PC-9 (cell line): ENCODE measurements around the gene HBB. TPM values are rescaled to one million over a fixed set of nuclear protein-coding genes. Genes with fewer than 3 reads are reported as not detected.
"Not testable (repeated sequence)": the region's sequence is repeated elsewhere in the genome, so short reads cannot be mapped to it uniquely, and the experiment has no call there.

Source experiments
- BruUV-seq: library from RNA; stranded (reverse); fragments of 400-500 nt; replicated peaks from 2 replicates; lab custom pipeline; 2021; lab: Mats Ljungman, UMichigan
- CTCF ChIA-PET: fragments of 300-600 bp; sonication (Branson Sonifier 250); formaldehyde crosslinking; loops from one replicate; lab custom pipeline; 2022; ENCODE audit warnings: antibody characterized with exemption; lab: Charles Lee
- POLR2A ChIA-PET: fragments of 300-600 bp; sonication (Branson Sonifier 250); formaldehyde crosslinking; loops from one replicate; lab custom pipeline; 2022; ENCODE audit warnings: antibody characterized with exemption; ENCODE audit not compliant: unreplicated experiment; lab: Charles Lee
- DNase-seq, 2 experiments: peaks; one replicate each; pipeline versions ENCODE4 v3.0.0 to v3.0.0-alpha.2; 2015 to 2022; ENCODE audit warnings: mixed read lengths in 1 of 2
- H2AFZ ChIP-seq: fragments of 200-600 bp; sonication (generic); 2 replicates; pipeline ENCODE4 v1.8.1; 2017; ENCODE audit warnings: antibody characterized with exemption
- H3F3A ChIP-seq: fragments of 200-600 bp; sonication (generic); 2 replicates; pipeline ENCODE4 v1.8.1; 2017; ENCODE audit warnings: antibody characterized with exemption, mild to moderate bottlenecking, low read depth; ENCODE audit not compliant: insufficient read depth
- H3K27ac ChIP-seq: fragments of 200-600 bp; sonication (generic); 2 replicates; pipeline ENCODE4 v1.6.1; 2016; ENCODE audit warnings: mixed run types
- H3K27me3 ChIP-seq: fragments of 200-600 bp; sonication (generic); 2 replicates; pipeline ENCODE4 v1.6.1; 2016; ENCODE audit warnings: low read depth, mixed run types; ENCODE audit not compliant: insufficient read depth
- H3K36me3 ChIP-seq: fragments of 200-600 bp; sonication (generic); 2 replicates; pipeline ENCODE4 v1.6.1; 2016; ENCODE audit warnings: low read depth, mixed run types
- H3K4me1 ChIP-seq: fragments of 200-600 bp; sonication (generic); replicated peaks from 2 replicates; pipeline ENCODE4 v1.6.1; 2016; ENCODE audit warnings: mixed run types; ENCODE audit not compliant: insufficient read depth
- H3K4me2 ChIP-seq: fragments of 200-600 bp; sonication (generic); 2 replicates; pipeline ENCODE4 v1.6.1; 2017; ENCODE audit warnings: mixed run types
- H3K4me3 ChIP-seq: fragments of 200-600 bp; sonication (generic); 2 replicates; pipeline ENCODE4 v1.6.1; 2016; ENCODE audit warnings: mixed run types
- H3K79me2 ChIP-seq: fragments of 200-600 bp; sonication (generic); 2 replicates; pipeline ENCODE4 v1.6.1; 2017; ENCODE audit warnings: low read depth, mixed run types
- H3K9me2 ChIP-seq: fragments of 200-600 bp; sonication (generic); 2 replicates; pipeline ENCODE4 v1.8.1; 2017; ENCODE audit warnings: mild to moderate bottlenecking; ENCODE audit not compliant: insufficient read depth
- H3K9me3 ChIP-seq: fragments of 200-600 bp; sonication (generic); 2 replicates; pipeline ENCODE4 v1.8.1; 2016; ENCODE audit warnings: low read depth; ENCODE audit not compliant: insufficient read depth
- H4K20me1 ChIP-seq: fragments of 200-600 bp; sonication (generic); 2 replicates; pipeline ENCODE4 v1.8.1; 2017; ENCODE audit not compliant: insufficient read depth
- EZH2 ChIP-seq: fragments of 200-600 bp; sonication (generic); IDR thresholded peaks from 2 replicates; pipeline ENCODE4 v1.8.0; 2017; ENCODE audit warnings: antibody characterized with exemption, low read depth
- intact Hi-C: fragments of 100-400 bp; cut with micrococcal nuclease; formaldehyde crosslinking; loops from one replicate; pipeline ENCODE4 v1.10.0; 2022; ENCODE audit not compliant: unreplicated experiment
- total RNA-seq: library from RNA; stranded (reverse); gene quantifications from 2 replicates; pipeline ENCODE4 v1.2.3, GENCODE V29; 2021
- TF ChIP-seq, protein P1 (sequence below): fragments of 200-600 bp; sonication (generic); conservative IDR thresholded peaks from 2 replicates; pipeline ENCODE4 v1.6.1; 2017; ENCODE audit warnings: mixed run types, antibody characterized with exemption, mild to moderate bottlenecking, moderate library complexity

Gene HBB
- total RNA-seq, 1 experiment from 2014 or later = not detected

DNA sequence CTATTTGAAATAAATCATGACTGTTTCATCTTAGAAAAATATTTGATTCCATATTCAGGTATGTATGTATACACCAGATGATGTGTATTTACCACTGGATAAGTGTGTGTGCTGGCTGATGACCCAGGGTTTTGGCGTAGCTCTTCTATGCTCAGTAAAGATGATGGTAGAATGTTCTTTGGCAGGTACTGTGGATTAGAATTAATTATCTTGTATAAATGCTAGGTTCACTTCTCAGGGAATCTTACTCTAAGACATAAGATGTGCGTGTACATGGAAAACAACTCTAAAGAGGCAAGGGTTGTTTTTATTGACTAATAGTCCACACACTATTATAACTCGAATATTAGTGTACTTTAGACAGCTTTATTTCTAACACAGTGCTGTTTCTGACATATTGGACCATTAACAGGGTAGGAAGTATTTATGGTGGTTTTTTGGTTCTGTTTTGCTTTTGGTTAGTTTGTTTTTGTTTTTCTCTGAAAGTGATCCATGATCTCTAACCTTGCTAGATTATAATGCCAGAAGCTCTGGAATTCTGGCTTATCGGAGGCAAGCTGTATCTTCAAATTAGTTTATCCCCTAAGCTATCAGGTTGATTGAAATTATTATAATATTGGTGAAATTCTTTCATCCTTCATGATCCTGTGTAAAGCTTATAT is 23.8 kb upstream of the HBB start:
- BruUV-seq = no TSS peak
- DNase-seq = no peak
- POLR2A ChIA-PET = no interaction called here
- H3K4me1 ChIP-seq = no peaks in the 10 kb centered on the region
- no peaks in the 10 kb centered on the region for H4K20me1 ChIP-seq
- H3K4me3 ChIP-seq = no peak overlapping the region
- intact Hi-C loops = no loop called here
- TF ChIP-seq EZH2 = no peak
- TF ChIP-seq, protein P1, sequence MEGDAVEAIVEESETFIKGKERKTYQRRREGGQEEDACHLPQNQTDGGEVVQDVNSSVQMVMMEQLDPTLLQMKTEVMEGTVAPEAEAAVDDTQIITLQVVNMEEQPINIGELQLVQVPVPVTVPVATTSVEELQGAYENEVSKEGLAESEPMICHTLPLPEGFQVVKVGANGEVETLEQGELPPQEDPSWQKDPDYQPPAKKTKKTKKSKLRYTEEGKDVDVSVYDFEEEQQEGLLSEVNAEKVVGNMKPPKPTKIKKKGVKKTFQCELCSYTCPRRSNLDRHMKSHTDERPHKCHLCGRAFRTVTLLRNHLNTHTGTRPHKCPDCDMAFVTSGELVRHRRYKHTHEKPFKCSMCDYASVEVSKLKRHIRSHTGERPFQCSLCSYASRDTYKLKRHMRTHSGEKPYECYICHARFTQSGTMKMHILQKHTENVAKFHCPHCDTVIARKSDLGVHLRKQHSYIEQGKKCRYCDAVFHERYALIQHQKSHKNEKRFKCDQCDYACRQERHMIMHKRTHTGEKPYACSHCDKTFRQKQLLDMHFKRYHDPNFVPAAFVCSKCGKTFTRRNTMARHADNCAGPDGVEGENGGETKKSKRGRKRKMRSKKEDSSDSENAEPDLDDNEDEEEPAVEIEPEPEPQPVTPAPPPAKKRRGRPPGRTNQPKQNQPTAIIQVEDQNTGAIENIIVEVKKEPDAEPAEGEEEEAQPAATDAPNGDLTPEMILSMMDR = no peak
- 0 out of 2 replicates have a peak, but pooled peaks cover 2% of the 10 kb centered on the region for H3K27me3 ChIP-seq
- H3K9me2 ChIP-seq = no peaks in the 10 kb centered on the region
- no peak overlapping the region for H3K27ac ChIP-seq
- CTCF ChIA-PET = no interaction called here
- H3F3A ChIP-seq = no peaks in the 10 kb centered on the region
- no peaks in the 10 kb centered on the region for H3K79me2 ChIP-seq
- H3K4me2 ChIP-seq = no peak overlapping the region
- no peaks in the 10 kb centered on the region for H3K36me3 ChIP-seq
- H2AFZ ChIP-seq = no peak overlapping the region
- no peaks in the 10 kb centered on the region for H3K9me3 ChIP-seq

DNA sequence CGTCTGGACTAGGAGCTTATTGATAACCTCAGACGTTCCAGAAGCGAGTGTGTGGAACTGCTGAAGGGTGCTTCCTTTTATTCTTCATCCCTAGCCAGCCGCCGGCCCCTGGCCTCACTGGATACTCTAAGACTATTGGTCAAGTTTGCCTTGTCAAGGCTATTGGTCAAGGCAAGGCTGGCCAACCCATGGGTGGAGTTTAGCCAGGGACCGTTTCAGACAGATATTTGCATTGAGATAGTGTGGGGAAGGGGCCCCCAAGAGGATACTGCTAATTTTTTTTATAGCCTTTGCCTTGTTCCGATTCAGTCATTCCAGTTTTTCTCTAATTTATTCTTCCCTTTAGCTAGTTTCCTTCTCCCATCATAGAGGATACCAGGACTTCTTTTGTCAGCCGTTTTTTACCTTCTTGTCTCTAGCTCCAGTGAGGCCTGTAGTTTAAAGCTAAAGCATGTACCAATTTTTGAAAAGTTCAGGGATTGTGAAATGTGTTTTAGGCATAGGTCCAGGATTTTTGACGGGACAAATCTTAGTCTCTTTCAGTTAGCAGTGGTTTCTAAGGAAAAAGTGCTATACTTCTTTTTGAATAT is 23.0 kb upstream of the HBB start, which contains the start of gene HBG1:
Gene HBG1 (minus strand): TSS at position 51 of the 590 bp plus-strand sequence. CDS start 53 bp downstream, outside the sequence.
- H3K4me1 ChIP-seq, H3K9me2 ChIP-seq, BruUV-seq, H4K20me1 ChIP-seq, H3K79me2 ChIP-seq, H3F3A ChIP-seq, intact Hi-C loops, CTCF ChIA-PET, H3K36me3 ChIP-seq, H3K4me2 ChIP-seq, POLR2A ChIA-PET, H3K4me3 ChIP-seq, DNase-seq, H2AFZ ChIP-seq, H3K9me3 ChIP-seq, H3K27me3 ChIP-seq, H3K27ac ChIP-seq: not testable (repeated sequence)

DNA sequence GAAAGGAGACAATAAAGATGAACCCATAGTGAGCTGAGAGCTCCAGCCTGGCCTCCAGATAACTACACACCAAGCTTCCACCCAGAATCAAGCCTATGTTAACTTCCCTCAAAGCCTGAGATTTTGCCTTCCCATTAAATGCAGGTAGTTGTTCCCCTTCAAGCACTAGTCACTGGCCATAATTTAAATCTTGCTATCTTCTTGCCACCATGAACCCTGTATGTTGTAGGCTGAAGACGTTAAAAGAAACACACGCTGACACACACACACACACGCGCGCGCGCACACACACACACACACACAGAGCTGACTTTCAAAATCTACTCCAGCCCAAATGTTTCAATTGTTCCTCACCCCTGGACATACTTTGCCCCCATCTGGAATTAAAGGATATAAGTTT is 21.6 kb upstream of the HBB start:
- H3K36me3 ChIP-seq, BruUV-seq, POLR2A ChIA-PET, H3K4me3 ChIP-seq, H3K9me3 ChIP-seq, H2AFZ ChIP-seq, H4K20me1 ChIP-seq, intact Hi-C loops, H3K9me2 ChIP-seq, H3K79me2 ChIP-seq, CTCF ChIA-PET, H3K27ac ChIP-seq, H3F3A ChIP-seq, H3K4me1 ChIP-seq, H3K4me2 ChIP-seq, DNase-seq, H3K27me3 ChIP-seq: not testable (repeated sequence)

DNA sequence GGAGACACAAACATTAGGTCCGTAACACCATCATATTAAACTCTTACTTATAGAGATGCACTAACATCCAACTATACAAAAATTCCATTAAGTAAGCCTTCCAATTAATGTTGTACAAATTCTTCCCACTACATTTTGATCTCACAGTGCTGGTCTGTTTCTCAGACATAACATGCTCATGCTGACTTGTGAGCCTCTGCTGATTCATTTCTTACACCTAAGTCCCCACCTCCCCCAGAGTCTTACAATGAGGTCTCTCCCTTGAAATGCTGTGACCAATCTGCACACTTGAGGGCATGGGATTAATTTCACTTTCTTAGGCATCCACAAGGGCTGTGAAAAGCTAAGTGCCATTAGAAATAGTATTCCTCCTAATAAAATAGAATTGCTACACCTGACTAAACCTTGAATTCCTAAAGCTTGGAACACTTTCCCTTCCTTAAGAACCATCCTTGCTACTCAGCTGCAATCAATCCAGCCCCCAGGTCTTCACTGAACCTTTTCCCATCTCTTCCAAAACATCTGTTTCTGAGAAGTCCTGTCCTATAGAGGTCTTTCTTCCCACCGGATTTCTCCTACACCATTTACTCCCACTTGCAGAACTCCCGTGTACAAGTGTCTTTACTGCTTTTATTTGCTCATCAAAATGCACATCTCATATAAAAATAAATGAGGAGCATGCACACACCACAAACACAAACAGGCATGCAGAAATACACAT is 20.8 kb upstream of the HBB start:
- CTCF ChIA-PET = no interaction called here
- no peaks in the 10 kb centered on the region for H3K9me3 ChIP-seq
- TF ChIP-seq, protein P1 = no peak
- TF ChIP-seq EZH2 = no peak

More for the DNA sequence above, 20.8 kb upstream of the HBB start:
- Histone ChIP-seq H3K27me3 (0 out of 2 replicates have a peak, but pooled peaks cover 2% of the 10 kb centered on the region), H3K9me2 (no peaks in the 10 kb centered on the region), H3K27ac (no peak overlapping the region), H2AFZ (no peak overlapping the region), H3F3A (no peaks in the 10 kb centered on the region), H3K36me3 (no peaks in the 10 kb centered on the region), H3K4me3 (no peak overlapping the region), H3K4me1 (no peaks in the 10 kb centered on the region), H3K79me2 (no peaks in the 10 kb centered on the region), H3K4me2 (no peak overlapping the region), H4K20me1 (no peaks in the 10 kb centered on the region)
- no TSS peak for BruUV-seq
- no peak for DNase-seq
- intact Hi-C loops = no loop called here
- POLR2A ChIA-PET = no interaction called here
